PC-9 (cell line): ENCODE results near the gene MSI2.

Experiments used
- CTCF ChIP-seq: fragments of 200-600 bp; sonication (generic); conservative IDR thresholded peaks from 2 replicates; pipeline ENCODE4 v1.6.1; 2017; ENCODE audit warnings: mixed run types, antibody characterized with exemption, mild to moderate bottlenecking, moderate library complexity
- EZH2 ChIP-seq: fragments of 200-600 bp; sonication (generic); IDR thresholded peaks from 2 replicates; pipeline ENCODE4 v1.8.0; 2017; ENCODE audit warnings: antibody characterized with exemption, low read depth

- TF ChIP-seq CTCF (no peak), EZH2 (no peak)
Observed at GRCh38 chr17:57511475-57512123, 255.3 kb downstream of the MSI2 start.
